CD4-positive, alpha-beta T cell (primary cell): ENCODE measurements around the gene NOXA1. TPM values are rescaled to one million over a fixed set of nuclear protein-coding genes. Genes with fewer than 3 reads are reported as not detected.
"Not testable (repeated sequence)": the region's sequence is repeated elsewhere in the genome, so short reads cannot be mapped to it uniquely, and the experiment has no call there.

Experiments
- ATAC-seq: fragments of 200-7000 bp; cut with Tn5 transposase; one replicate; pipeline ENCODE4 v1.10.0; 2022; ENCODE audit warnings: mild to moderate bottlenecking; ENCODE audit not compliant: poor library complexity
- CTCF ChIA-PET: fragments of 350-600 bp; sonication (Branson Sonifier 250); formaldehyde crosslinking; loops from one replicate; lab custom pipeline; 2021; ENCODE audit warnings: antibody characterized with exemption, inconsistent platforms; lab: Charles Lee
- POLR2A ChIA-PET: fragments of 350-600 bp; sonication (Branson Sonifier 250); formaldehyde crosslinking; loops from one replicate; lab custom pipeline; 2021; ENCODE audit warnings: antibody characterized with exemption, inconsistent platforms; lab: Charles Lee
- DNase-seq, 14 experiments: peaks; one replicate each; pipeline ENCODE4 v3.0.0-alpha.2; 2013 to 2020; ENCODE audit warnings: mixed read lengths in 2 of 14
- H3K27ac ChIP-seq, 2 donors: one replicate each; pipeline versions ENCODE4 v1.5.1 to v1.7.0; 2013; ENCODE audit warnings: low read length in 2 of 2, low read depth in 1 of 2, mild to moderate bottlenecking in 1 of 2
- H3K27me3 ChIP-seq, 2 experiments: 1 replicate in 1 of 2; 2 replicates in 1 of 2; pipeline versions ENCODE4 v1.6.1 to v1.7.0; 2013; ENCODE audit warnings: low read length in 2 of 2, control low read depth in 1 of 2, mild to moderate bottlenecking in 1 of 2, moderate library complexity in 1 of 2; ENCODE audit not compliant: insufficient read depth in 2 of 2, control insufficient read depth in 1 of 2
- H3K36me3 ChIP-seq: one replicate; pipeline ENCODE4 v1.6.1; 2013; ENCODE audit warnings: low read length, control low read depth; ENCODE audit not compliant: insufficient read depth
- H3K4me1 ChIP-seq: one replicate; pipeline ENCODE4 v1.6.1; 2013; ENCODE audit warnings: low read length, control low read depth; ENCODE audit not compliant: insufficient read depth
- H3K4me3 ChIP-seq: one replicate; pipeline ENCODE4 v1.5.1; 2013; ENCODE audit warnings: mild to moderate bottlenecking, low read length, moderate library complexity
- H3K9me3 ChIP-seq, 2 experiments: 1 replicate in 1 of 2; 2 replicates in 1 of 2; pipeline versions ENCODE4 v1.6.1 to v1.7.0; 2013; ENCODE audit warnings: low read length in 2 of 2, mild to moderate bottlenecking in 2 of 2, control low read depth in 1 of 2, moderate library complexity in 1 of 2; ENCODE audit not compliant: control insufficient read depth in 1 of 2, insufficient read depth in 1 of 2
- H3K27ac Mint-ChIP-seq: one replicate; pipeline ENCODE4 v1.8.0; 2020; ENCODE audit warnings: mixed read lengths
- H3K27me3 Mint-ChIP-seq: one replicate; pipeline ENCODE4 v1.8.0; 2021; ENCODE audit warnings: mixed read lengths
- H3K36me3 Mint-ChIP-seq: one replicate; pipeline ENCODE4 v1.8.0; 2021; ENCODE audit warnings: low read depth, mixed read lengths
- H3K4me1 Mint-ChIP-seq: one replicate; pipeline ENCODE4 v1.8.0; 2021; ENCODE audit warnings: low read depth, mixed read lengths
- H3K4me3 Mint-ChIP-seq: one replicate; pipeline ENCODE4 v1.8.0; 2020; ENCODE audit warnings: mild to moderate bottlenecking, mixed read lengths
- H3K9me3 Mint-ChIP-seq: one replicate; pipeline ENCODE4 v1.8.0; 2020; ENCODE audit warnings: mixed read lengths
- CTCF ChIP-seq: fragments of 200-600 bp; IDR thresholded peaks from one replicate; pipeline ENCODE4 v1.8.0; 2022; ENCODE audit warnings: antibody characterized with exemption, mild to moderate bottlenecking
- intact Hi-C, 2 experiments: fragments of 100-400 bp; cut with DNase I in 1 of 2; cut with micrococcal nuclease in 1 of 2; formaldehyde crosslinking; loops; one replicate each; pipeline versions ENCODE4 v1.15.1 to v1.9.0; 2023 to 2025; cut with DNase I, micrococcal nuclease
- total RNA-seq, 174 experiments: library from RNA in 2 of 174; stranded (reverse) in 2 of 174; gene quantifications; one replicate each; pipeline ENCODE4 v1.2.3 and lab custom pipeline; 2021 to 2026

The NOXA1 gene
- total RNA-seq, 2 experiments from 2014 or later, result 6.7 to 7.7 TPM

GRCh38 chr9:137375321-137376058, 47.7 kb upstream of the NOXA1 start:
- no peak overlapping the region for H3K4me3 ChIP-seq
- ChIA-PET CTCF (no interaction called here), POLR2A (no interaction called here)

GRCh38 chr9:137376386-137376785, 46.8 kb upstream of the NOXA1 start:
- DNase-seq (peak in 1 of 14 experiments; percentile 11), ATAC-seq (no peak)
- Mint-ChIP-seq H3K36me3 (no peaks in the 10 kb centered on the region), H3K4me1 (no peaks in the 10 kb centered on the region), H3K9me3 (no peaks in the 10 kb centered on the region), H3K4me3 (no peak overlapping the region), H3K27ac (no peak overlapping the region), H3K27me3 (no peaks in the 10 kb centered on the region)
- Histone ChIP-seq H3K4me1 (no peaks in the 10 kb centered on the region), H3K27ac (no peak overlapping the region), H3K36me3 (peaks cover 3% of the 10 kb centered on the region), H3K9me3 (peaks cover 0 to 8% of the 10 kb centered on the region in 2 experiments), H3K4me3 (no peak overlapping the region), H3K27me3 (no peaks in the 10 kb centered on the region)
- ChIA-PET CTCF (no interaction called here), POLR2A (no interaction called here)
- intact Hi-C loops, result no loop called here
- no peak for TF ChIP-seq CTCF

More at GRCh38 chr9:137375321-137376058, 47.7 kb upstream of the NOXA1 start:
- peaks cover 3% of the 10 kb centered on the region for H3K36me3 ChIP-seq
- no peaks in the 10 kb centered on the region for H3K27me3 ChIP-seq
- intact Hi-C loops, result no loop called here
- TF ChIP-seq CTCF, result no peak
- no peaks in the 10 kb centered on the region for H3K9me3 Mint-ChIP-seq
- H3K9me3 ChIP-seq, result peaks cover 0 to 8% of the 10 kb centered on the region in 2 experiments
- H3K27me3 Mint-ChIP-seq, result no peaks in the 10 kb centered on the region
- no peak overlapping the region for H3K27ac ChIP-seq
- H3K4me3 Mint-ChIP-seq, result no peak overlapping the region
- ATAC-seq (no peak), DNase-seq (no peak)
- H3K4me1 ChIP-seq, result no peaks in the 10 kb centered on the region
- H3K4me1 Mint-ChIP-seq, result no peaks in the 10 kb centered on the region
- no peak overlapping the region for H3K27ac Mint-ChIP-seq
- no peaks in the 10 kb centered on the region for H3K36me3 Mint-ChIP-seq

- intact Hi-C loops, H3K27me3 ChIP-seq, H3K27me3 Mint-ChIP-seq, H3K4me1 Mint-ChIP-seq, H3K27ac Mint-ChIP-seq, H3K9me3 Mint-ChIP-seq, H3K4me1 ChIP-seq, H3K4me3 Mint-ChIP-seq, H3K36me3 ChIP-seq, H3K4me3 ChIP-seq, H3K36me3 Mint-ChIP-seq, CTCF ChIA-PET, ATAC-seq, H3K9me3 ChIP-seq, DNase-seq, H3K27ac ChIP-seq, POLR2A ChIA-PET: not testable (repeated sequence)
Observed at GRCh38 chr9:137378688-137379410, 44.3 kb upstream of the NOXA1 start.
